ENCODE measurements around the gene UTP18.

The UTP18 gene

DNA sequence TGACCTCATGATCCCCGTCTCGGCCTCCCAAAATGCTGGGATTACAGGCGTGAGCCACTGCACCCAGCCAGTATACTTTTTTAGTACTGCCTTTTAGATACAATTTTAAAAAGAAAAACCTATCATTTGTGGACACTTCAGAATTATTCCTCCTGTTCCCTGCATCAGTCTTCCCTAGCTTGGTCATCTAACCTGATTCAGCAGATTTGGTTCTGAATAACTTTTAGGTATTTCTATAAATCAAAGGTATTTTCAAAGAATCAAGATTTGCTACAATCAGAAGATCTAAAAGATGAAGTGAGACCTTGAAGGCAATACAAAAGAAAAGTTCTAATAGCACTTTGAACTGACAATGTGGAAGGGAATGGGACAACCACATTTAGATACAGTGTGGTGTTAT lies 30.5 kb upstream of the UTP18 start:
- in situ Hi-C loops (cut with MboI; ENCODE audit: low pct_unique_long_range_greater_than_20kb, low sequenced_read_pairs, unreplicated experiment) = no loop called here
- no peak for DNase-seq (ENCODE audit: low spot score)
- TF ChIP-seq CTCF (IDR thresholded peaks at IDR 0.05; ENCODE audit: extremely low read depth, insufficient read depth, missing control alignments) = no peak

DNA sequence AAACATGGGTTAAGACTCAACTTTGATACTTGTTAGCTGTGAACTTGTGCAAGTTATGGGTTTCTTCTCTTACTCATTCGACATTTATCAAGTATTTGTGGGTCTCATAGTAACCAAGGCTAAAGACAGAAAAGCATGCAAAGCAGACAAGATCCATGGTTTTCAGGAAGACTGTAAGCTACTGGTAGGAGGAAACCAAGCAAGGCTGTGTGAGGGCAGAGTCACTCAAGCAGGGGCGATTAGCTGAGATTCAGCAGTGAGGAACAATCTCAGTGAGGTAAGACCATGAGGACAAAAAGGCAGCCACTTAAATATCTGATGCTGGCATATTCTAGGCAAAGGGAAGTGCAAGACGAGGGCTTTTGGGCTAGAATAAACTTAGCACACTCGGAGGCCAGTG lies 30.0 kb upstream of the UTP18 start:
- TF ChIP-seq CTCF (IDR thresholded peaks at IDR 0.05; ENCODE audit: extremely low read depth, insufficient read depth, missing control alignments) = no peak
- in situ Hi-C loops (cut with MboI; ENCODE audit: low pct_unique_long_range_greater_than_20kb, low sequenced_read_pairs, unreplicated experiment) = no loop called here
- DNase-seq (ENCODE audit: low spot score) = no peak

GRCh38 chr17:51231999-51232398 lies 28.3 kb upstream of the UTP18 start:
- no peak for DNase-seq (ENCODE audit: low spot score)
- TF ChIP-seq CTCF (IDR thresholded peaks at IDR 0.05; ENCODE audit: extremely low read depth, insufficient read depth, missing control alignments) = no peak
- in situ Hi-C loops (cut with MboI; ENCODE audit: low pct_unique_long_range_greater_than_20kb, low sequenced_read_pairs, unreplicated experiment) = no loop called here

- TF ChIP-seq CTCF (IDR thresholded peaks at IDR 0.05; ENCODE audit: extremely low read depth, insufficient read depth, missing control alignments) = no peak
- in situ Hi-C loops (cut with MboI; ENCODE audit: low pct_unique_long_range_greater_than_20kb, low sequenced_read_pairs, unreplicated experiment) = no loop called here
- DNase-seq (ENCODE audit: low spot score) = no peak
Measured at GRCh38 chr17:51234162-51234561, 26.2 kb upstream of the UTP18 start.

GRCh38 chr17:51238255-51238887 lies 22.0 kb upstream of the UTP18 start:
- no peak for TF ChIP-seq CTCF (IDR thresholded peaks at IDR 0.05; ENCODE audit: extremely low read depth, insufficient read depth, missing control alignments)
- in situ Hi-C loops (cut with MboI; ENCODE audit: low pct_unique_long_range_greater_than_20kb, low sequenced_read_pairs, unreplicated experiment) = no loop called here
- DNase-seq (ENCODE audit: low spot score) = peak; percentile 48

- in situ Hi-C loops (cut with MboI; ENCODE audit: low pct_unique_long_range_greater_than_20kb, low sequenced_read_pairs, unreplicated experiment) = no loop called here
- no peak for TF ChIP-seq CTCF (IDR thresholded peaks at IDR 0.05; ENCODE audit: extremely low read depth, insufficient read depth, missing control alignments)
Measured at GRCh38 chr17:51240275-51240674, 20.1 kb upstream of the UTP18 start.

GRCh38 chr17:51244041-51244440 lies 16.3 kb upstream of the UTP18 start:
- TF ChIP-seq CTCF (IDR thresholded peaks at IDR 0.05; ENCODE audit: extremely low read depth, insufficient read depth, missing control alignments) = no peak
- DNase-seq (ENCODE audit: low spot score) = no peak
- in situ Hi-C loops (cut with MboI; ENCODE audit: low pct_unique_long_range_greater_than_20kb, low sequenced_read_pairs, unreplicated experiment) = no loop called here

More at GRCh38 chr17:51240275-51240674, 20.1 kb upstream of the UTP18 start:
- DNase-seq (ENCODE audit: low spot score) = no peak
